Measurements from ENCODE around the gene RIPK3.

- TF ChIP-seq POLR2A (IDR thresholded peaks at IDR 0.05; ENCODE audit: low read depth, low read length) (no peak), POLR2AphosphoS5 (IDR thresholded peaks at IDR 0.05; ENCODE audit: low read depth, low read length) (no peak)
Measured at GRCh38 chr14:24376448-24377070, 36.8 kb upstream of the RIPK3 start.
